Caco-2 (cell line): Measurements from ENCODE around the gene TRAF3IP1. TPM values are rescaled to one million over a fixed set of nuclear protein-coding genes. Genes with fewer than 3 reads are reported as not detected.

ENCODE experiments used
- BruUV-seq: library from RNA; stranded (reverse); fragments of 400-500 nt; replicated peaks from 2 replicates; lab custom pipeline; 2021; lab: Mats Ljungman, UMichigan
- CTCF ChIA-PET: fragments of 300-600 bp; sonication (Branson Sonifier 250); formaldehyde crosslinking; loops from one replicate; lab custom pipeline; 2022; ENCODE audit warnings: antibody characterized with exemption; lab: Charles Lee
- POLR2A ChIA-PET: fragments of 300-600 bp; sonication (Branson Sonifier 250); formaldehyde crosslinking; loops from one replicate; lab custom pipeline; 2022; ENCODE audit warnings: antibody characterized with exemption; lab: Charles Lee
- DNase-seq, 2 experiments: peaks; one replicate each; pipeline versions ENCODE4 v3.0.0 to v3.0.0-alpha.2; 2020 to 2022
- H3K27me3 ChIP-seq: replicated peaks from 2 replicates; pipeline ENCODE4 v1.6.0; 2011; ENCODE audit warnings: low read length; ENCODE audit not compliant: control insufficient read depth, insufficient read depth
- H3K36me3 ChIP-seq: 2 replicates; pipeline ENCODE4 v1.5.1; 2011; ENCODE audit warnings: low read length; ENCODE audit not compliant: control insufficient read depth, insufficient read depth
- H3K4me1 ChIP-seq: fragments of 250-450 bp; sonication (Bioruptor Pico); 2 replicates; pipeline ENCODE4 v1.5.1; 2020; ENCODE audit warnings: mild to moderate bottlenecking
- H3K4me3 ChIP-seq: 2 replicates; pipeline ENCODE4 v1.5.1; 2011; ENCODE audit warnings: low read depth, mild to moderate bottlenecking, control low read depth, low read length
- H3K9me3 ChIP-seq: fragments of 250-450 bp; sonication (Bioruptor Pico); 2 replicates; pipeline ENCODE4 v1.5.1; 2020; ENCODE audit warnings: mild to moderate bottlenecking, moderate library complexity
- H3K27ac Mint-ChIP-seq: one replicate; pipeline ENCODE4 v1.8.0; 2022; ENCODE audit warnings: mixed read lengths; ENCODE audit not compliant: unreplicated experiment
- H3K27me3 Mint-ChIP-seq: one replicate; pipeline ENCODE4 v1.8.0; 2022; ENCODE audit warnings: mixed read lengths; ENCODE audit not compliant: insufficient read depth, unreplicated experiment
- H3K36me3 Mint-ChIP-seq: one replicate; pipeline ENCODE4 v1.8.0; 2022; ENCODE audit warnings: mild to moderate bottlenecking, mixed read lengths; ENCODE audit not compliant: insufficient read depth, unreplicated experiment
- H3K4me1 Mint-ChIP-seq: one replicate; pipeline ENCODE4 v1.8.0; 2022; ENCODE audit warnings: low read depth, mixed read lengths; ENCODE audit not compliant: unreplicated experiment
- H3K4me3 Mint-ChIP-seq: one replicate; pipeline ENCODE4 v1.8.0; 2022; ENCODE audit warnings: mild to moderate bottlenecking, moderate library complexity, mixed read lengths; ENCODE audit not compliant: unreplicated experiment
- H3K9me3 Mint-ChIP-seq: one replicate; pipeline ENCODE4 v1.8.0; 2022; ENCODE audit warnings: mixed read lengths; ENCODE audit not compliant: unreplicated experiment
- intact Hi-C: fragments of 100-400 bp; cut with micrococcal nuclease; formaldehyde crosslinking; loops from one replicate; pipeline ENCODE4 v1.10.0; 2022; ENCODE audit not compliant: unreplicated experiment
- total RNA-seq: library from RNA; stranded (reverse); gene quantifications from 2 replicates; pipeline ENCODE4 v1.2.3, GENCODE V29; 2022
- TF ChIP-seq, protein P1 (sequence below), 2 experiments: fragments of 200-600 bp in 1 of 2; IDR thresholded peaks; 1 replicate in 1 of 2; 2 replicates in 1 of 2; pipeline versions ENCODE4 v1.5.1 to v1.8.0; 2011 to 2022; ENCODE audit warnings: antibody characterized with exemption in 1 of 2, control low read depth in 1 of 2, inconsistent platforms in 1 of 2, low read depth in 1 of 2, low read length in 1 of 2, mild to moderate bottlenecking in 1 of 2, moderate library complexity in 1 of 2; ENCODE audit not compliant: insufficient read depth in 1 of 2, severe bottlenecking in 1 of 2, unreplicated experiment in 1 of 2

Gene TRAF3IP1
- total RNA-seq, 1 experiment from 2014 or later: 7.4 TPM

GRCh38 chr2:238351315-238351714 lies 31.0 kb downstream of the TRAF3IP1 start:
- Histone ChIP-seq H3K9me3 (no peaks in the 10 kb centered on the region), H3K4me1 (no peaks in the 10 kb centered on the region), H3K4me3 (no peak overlapping the region), H3K27me3 (no peaks in the 10 kb centered on the region), H3K36me3 (no peaks in the 10 kb centered on the region)
- no peaks in the 10 kb centered on the region for H3K4me1 Mint-ChIP-seq
- intact Hi-C loops: no loop called here
- BruUV-seq: no TSS peak
- TF ChIP-seq, protein P1, sequence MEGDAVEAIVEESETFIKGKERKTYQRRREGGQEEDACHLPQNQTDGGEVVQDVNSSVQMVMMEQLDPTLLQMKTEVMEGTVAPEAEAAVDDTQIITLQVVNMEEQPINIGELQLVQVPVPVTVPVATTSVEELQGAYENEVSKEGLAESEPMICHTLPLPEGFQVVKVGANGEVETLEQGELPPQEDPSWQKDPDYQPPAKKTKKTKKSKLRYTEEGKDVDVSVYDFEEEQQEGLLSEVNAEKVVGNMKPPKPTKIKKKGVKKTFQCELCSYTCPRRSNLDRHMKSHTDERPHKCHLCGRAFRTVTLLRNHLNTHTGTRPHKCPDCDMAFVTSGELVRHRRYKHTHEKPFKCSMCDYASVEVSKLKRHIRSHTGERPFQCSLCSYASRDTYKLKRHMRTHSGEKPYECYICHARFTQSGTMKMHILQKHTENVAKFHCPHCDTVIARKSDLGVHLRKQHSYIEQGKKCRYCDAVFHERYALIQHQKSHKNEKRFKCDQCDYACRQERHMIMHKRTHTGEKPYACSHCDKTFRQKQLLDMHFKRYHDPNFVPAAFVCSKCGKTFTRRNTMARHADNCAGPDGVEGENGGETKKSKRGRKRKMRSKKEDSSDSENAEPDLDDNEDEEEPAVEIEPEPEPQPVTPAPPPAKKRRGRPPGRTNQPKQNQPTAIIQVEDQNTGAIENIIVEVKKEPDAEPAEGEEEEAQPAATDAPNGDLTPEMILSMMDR (IDR thresholded peaks at IDR 0.05; ENCODE audit: insufficient read depth in 1 of 2, low read depth in 1 of 2, low read length in 1 of 2, severe bottlenecking in 1 of 2, unreplicated experiment in 1 of 2): no peak
- H3K9me3 Mint-ChIP-seq: no peaks in the 10 kb centered on the region
- H3K4me3 Mint-ChIP-seq: no peak overlapping the region
- H3K27ac Mint-ChIP-seq: no peak overlapping the region
- DNase-seq: no peak
- CTCF ChIA-PET: no interaction called here
- POLR2A ChIA-PET: no interaction called here
- no peaks in the 10 kb centered on the region for H3K27me3 Mint-ChIP-seq
- H3K36me3 Mint-ChIP-seq: no peaks in the 10 kb centered on the region

DNA sequence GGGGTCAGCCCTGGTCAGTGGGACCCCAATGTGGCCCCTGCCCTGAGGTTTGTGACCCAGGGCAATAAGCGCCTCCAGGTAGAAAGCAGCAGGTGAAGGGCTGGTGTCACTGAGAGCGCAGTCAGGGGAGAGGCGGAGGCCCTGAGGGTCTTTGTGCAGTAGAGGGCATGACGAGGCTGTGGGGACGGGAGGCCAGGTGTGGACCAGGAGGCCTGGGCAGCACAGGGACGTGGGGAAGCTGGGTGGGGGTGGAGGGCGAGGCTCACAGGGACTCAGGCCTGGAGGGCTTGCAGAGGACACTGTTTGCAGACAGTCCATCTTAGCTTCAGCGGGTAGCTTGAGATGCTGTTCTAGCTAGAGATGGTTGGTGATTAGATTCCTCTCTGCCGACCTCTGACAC lies 32.0 kb downstream of the TRAF3IP1 start:
- Mint-ChIP-seq H3K4me1 (no peaks in the 10 kb centered on the region), H3K9me3 (no peaks in the 10 kb centered on the region), H3K27me3 (no peaks in the 10 kb centered on the region), H3K36me3 (no peaks in the 10 kb centered on the region), H3K4me3 (no peak overlapping the region), H3K27ac (no peak overlapping the region)
- Histone ChIP-seq H3K4me3 (no peak overlapping the region), H3K9me3 (no peaks in the 10 kb centered on the region), H3K27me3 (no peaks in the 10 kb centered on the region), H3K4me1 (no peaks in the 10 kb centered on the region), H3K36me3 (no peaks in the 10 kb centered on the region)
- no peak for DNase-seq
- BruUV-seq: no TSS peak
- TF ChIP-seq, protein P1 (IDR thresholded peaks at IDR 0.05; ENCODE audit: insufficient read depth in 1 of 2, low read depth in 1 of 2, low read length in 1 of 2, severe bottlenecking in 1 of 2, unreplicated experiment in 1 of 2): no peak
- POLR2A ChIA-PET: no interaction called here
- intact Hi-C loops: no loop called here
- CTCF ChIA-PET: no interaction called here

- no peaks in the 10 kb centered on the region for H3K27me3 ChIP-seq
- no peaks in the 10 kb centered on the region for H3K36me3 ChIP-seq
- ChIA-PET POLR2A (no interaction called here), CTCF (no interaction called here)
- H3K4me1 Mint-ChIP-seq: no peaks in the 10 kb centered on the region
- intact Hi-C loops: no loop called here
- H3K9me3 Mint-ChIP-seq: no peaks in the 10 kb centered on the region
- no peaks in the 10 kb centered on the region for H3K9me3 ChIP-seq
- no TSS peak for BruUV-seq
- no peaks in the 10 kb centered on the region for H3K4me1 ChIP-seq
- DNase-seq: no peak
- no peak overlapping the region for H3K4me3 ChIP-seq
- H3K36me3 Mint-ChIP-seq: no peaks in the 10 kb centered on the region
- no peak overlapping the region for H3K27ac Mint-ChIP-seq
- H3K27me3 Mint-ChIP-seq: no peaks in the 10 kb centered on the region
- TF ChIP-seq, protein P1 (IDR thresholded peaks at IDR 0.05; ENCODE audit: insufficient read depth in 1 of 2, low read depth in 1 of 2, low read length in 1 of 2, severe bottlenecking in 1 of 2, unreplicated experiment in 1 of 2): no peak
- H3K4me3 Mint-ChIP-seq: no peak overlapping the region
These were observed 38.5 kb downstream of the TRAF3IP1 start for GRCh38 chr2:238358769-238359168.
